Breast epithelium (tissue), 4 donors: ENCODE measurements around the gene HMCN2. TPM values are rescaled to one million over a fixed set of nuclear protein-coding genes. Genes with fewer than 3 reads are reported as not detected.

Source experiments
- DNase-seq, 2 donors: peaks; one replicate each; pipeline ENCODE4 v3.0.0-alpha.2; 2019; ENCODE audit warnings: low spot score in 2 of 2
- H3K27ac ChIP-seq, 2 donors: fragments of 200-600 bp; sonication (generic) in 1 of 2; one replicate each; pipeline ENCODE4 v1.5.1; 2016 to 2019; ENCODE audit warnings: mild to moderate bottlenecking in 1 of 2
- H3K27me3 ChIP-seq, 2 donors: fragments of 200-600 bp; sonication (generic) in 1 of 2; one replicate each; pipeline versions ENCODE4 v1.5.1 to v1.6.0; 2017 to 2019; ENCODE audit warnings: control low read depth in 1 of 2, mild to moderate bottlenecking in 1 of 2
- H3K36me3 ChIP-seq: fragments of 200-600 bp; one replicate; pipeline ENCODE4 v1.5.1; 2019
- H3K4me1 ChIP-seq, 2 donors: fragments of 200-600 bp; sonication (generic); one replicate each; pipeline ENCODE4 v1.5.1; 2016 to 2019; ENCODE audit warnings: control low read depth in 1 of 2
- H3K4me3 ChIP-seq, 3 donors: fragments of 200-600 bp; sonication (generic); 1 replicate in 2 of 3; 2 replicates in 1 of 3; pipeline ENCODE4 v1.5.1; 2016 to 2019; ENCODE audit warnings: mild to moderate bottlenecking in 3 of 3, moderate library complexity in 2 of 3
- H3K9me3 ChIP-seq, 2 donors: fragments of 200-600 bp; sonication (generic) in 1 of 2; one replicate each; pipeline ENCODE4 v1.5.1; 2016 to 2019; ENCODE audit warnings: control low read depth in 1 of 2
- POLR2A ChIP-seq: fragments of 450-650 bp; IDR thresholded peaks from one replicate; pipeline ENCODE4 v1.6.1; 2016; ENCODE audit warnings: antibody characterized with exemption, mild to moderate bottlenecking, moderate library complexity
- POLR2AphosphoS5 ChIP-seq, 3 donors: sonication (generic); formaldehyde crosslinking; IDR thresholded peaks; one replicate each; pipeline ENCODE4 v1.6.1; 2017; ENCODE audit warnings: antibody characterized with exemption in 3 of 3
- intact Hi-C: fragments of 100-400 bp; cut with DNase I; formaldehyde crosslinking; loops from one replicate; pipeline ENCODE4 v1.15.1; 2023; ENCODE audit warnings: low total_unique reads
- total RNA-seq, 3 donors: library from RNA; depleted of rRNA; stranded (reverse); fragments of >200 nt; gene quantifications; one replicate each; pipeline ENCODE4 v1.1.0, GENCODE V29; 2016
- TF ChIP-seq, protein P1 (sequence below), 3 donors: fragments of 450-650 bp; IDR thresholded peaks; one replicate each; pipeline ENCODE4 v1.5.1; 2016 to 2017; ENCODE audit warnings: antibody characterized with exemption in 3 of 3, mild to moderate bottlenecking in 3 of 3, moderate library complexity in 3 of 3

Gene HMCN2
- total RNA-seq, 3 donors from 2014 or later: 0.29 to 3.8 (median 0.98) TPM

DNA sequence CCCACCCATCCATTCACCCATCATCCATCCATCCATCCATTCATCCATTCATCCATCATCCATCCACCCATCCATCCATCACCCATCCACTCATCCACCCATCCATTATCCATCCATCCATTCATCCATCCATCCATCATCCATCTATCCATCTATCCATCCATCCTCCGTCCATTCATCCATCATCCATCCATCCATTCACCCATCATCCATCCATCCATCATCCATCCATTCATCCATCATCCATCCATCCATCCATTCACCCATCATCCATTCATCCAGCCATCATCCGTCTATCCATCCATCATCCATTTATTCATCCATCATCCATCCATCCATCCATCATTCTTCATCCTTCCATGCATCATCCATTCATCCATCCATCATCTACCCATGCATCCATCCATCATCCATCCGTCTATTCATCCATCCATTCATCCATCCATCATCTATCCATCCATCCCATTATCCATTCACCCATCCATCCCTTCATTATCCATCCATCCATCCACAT, 189.3 kb downstream of the HMCN2 start:
- Histone ChIP-seq H3K27me3 (no peaks in the 10 kb centered on the region), H3K4me3 (no peak overlapping the region), H3K9me3 (no peaks in the 10 kb centered on the region), H3K36me3 (no peaks in the 10 kb centered on the region), H3K27ac (no peak overlapping the region), H3K4me1 (peaks cover 2 to 19% of the 10 kb centered on the region in 2 donors)
- no peak for DNase-seq
- TF ChIP-seq POLR2AphosphoS5 (IDR thresholded peaks at IDR 0.05): no peak
- TF ChIP-seq, protein P1, sequence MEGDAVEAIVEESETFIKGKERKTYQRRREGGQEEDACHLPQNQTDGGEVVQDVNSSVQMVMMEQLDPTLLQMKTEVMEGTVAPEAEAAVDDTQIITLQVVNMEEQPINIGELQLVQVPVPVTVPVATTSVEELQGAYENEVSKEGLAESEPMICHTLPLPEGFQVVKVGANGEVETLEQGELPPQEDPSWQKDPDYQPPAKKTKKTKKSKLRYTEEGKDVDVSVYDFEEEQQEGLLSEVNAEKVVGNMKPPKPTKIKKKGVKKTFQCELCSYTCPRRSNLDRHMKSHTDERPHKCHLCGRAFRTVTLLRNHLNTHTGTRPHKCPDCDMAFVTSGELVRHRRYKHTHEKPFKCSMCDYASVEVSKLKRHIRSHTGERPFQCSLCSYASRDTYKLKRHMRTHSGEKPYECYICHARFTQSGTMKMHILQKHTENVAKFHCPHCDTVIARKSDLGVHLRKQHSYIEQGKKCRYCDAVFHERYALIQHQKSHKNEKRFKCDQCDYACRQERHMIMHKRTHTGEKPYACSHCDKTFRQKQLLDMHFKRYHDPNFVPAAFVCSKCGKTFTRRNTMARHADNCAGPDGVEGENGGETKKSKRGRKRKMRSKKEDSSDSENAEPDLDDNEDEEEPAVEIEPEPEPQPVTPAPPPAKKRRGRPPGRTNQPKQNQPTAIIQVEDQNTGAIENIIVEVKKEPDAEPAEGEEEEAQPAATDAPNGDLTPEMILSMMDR (IDR thresholded peaks at IDR 0.05): no peak
- no peak for TF ChIP-seq POLR2A
- intact Hi-C loops: no loop called here

DNA sequence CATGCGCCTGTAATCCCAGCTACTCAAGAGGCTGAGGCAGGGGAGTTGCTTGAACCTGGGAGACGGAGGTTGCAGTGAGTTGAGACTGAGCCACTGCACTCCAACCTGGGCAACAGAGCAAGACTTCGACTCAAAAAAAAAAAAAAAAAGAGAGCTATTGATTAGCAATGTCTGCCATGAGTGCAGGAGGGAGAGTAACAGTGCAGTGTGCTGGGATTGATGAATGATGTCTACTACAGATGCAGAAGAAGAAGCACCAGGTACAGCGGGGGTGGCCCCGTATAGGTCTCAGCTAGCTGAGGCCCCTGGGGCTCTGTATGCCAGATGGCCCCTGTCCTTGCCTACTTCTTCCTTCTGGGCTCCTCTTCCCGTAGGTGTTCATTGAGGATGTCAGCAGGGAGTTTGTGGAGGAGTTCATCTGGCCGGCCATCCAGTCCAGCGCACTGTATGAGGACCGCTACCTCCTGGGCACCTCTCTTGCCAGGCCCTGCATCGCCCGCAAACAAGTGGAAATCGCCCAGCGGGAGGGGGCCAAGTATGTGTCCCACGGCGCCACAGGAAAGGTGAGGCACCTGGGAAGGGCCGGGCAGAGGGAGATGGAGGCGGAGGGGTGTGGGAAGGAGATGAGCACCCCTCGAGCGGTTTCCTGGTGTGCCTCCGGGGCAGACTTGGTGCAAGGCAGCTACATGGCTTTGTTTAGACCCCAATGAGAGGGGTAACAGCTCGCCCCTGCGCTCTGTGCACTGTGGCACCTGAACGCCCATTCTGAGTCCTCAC, 192.7 kb downstream of the HMCN2 start:
- Histone ChIP-seq H3K4me1 (no peaks in the 10 kb centered on the region), H3K27ac (no peak overlapping the region), H3K9me3 (no peaks in the 10 kb centered on the region), H3K27me3 (no peaks in the 10 kb centered on the region), H3K4me3 (no peak overlapping the region), H3K36me3 (no peaks in the 10 kb centered on the region)
- TF ChIP-seq POLR2AphosphoS5 (IDR thresholded peaks at IDR 0.05) (no peak), POLR2A (no peak)
- DNase-seq: no peak
- intact Hi-C loops: no loop called here

DNA sequence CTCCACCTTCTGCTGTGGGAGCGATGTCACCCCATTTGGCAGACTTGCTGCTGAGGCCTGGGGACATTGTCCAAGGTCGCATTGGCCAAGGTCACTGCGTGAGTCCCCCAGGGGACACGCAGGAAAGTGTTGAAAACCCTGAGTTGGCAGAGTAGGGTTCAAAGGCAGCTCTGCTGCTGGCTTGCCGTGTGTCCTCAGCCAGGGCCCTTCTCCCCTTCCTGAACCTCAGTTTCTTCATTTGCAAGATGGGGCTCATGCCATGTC, 193.2 kb downstream of the HMCN2 start:
- Histone ChIP-seq H3K4me1 (no peaks in the 10 kb centered on the region), H3K27ac (no peak overlapping the region), H3K36me3 (no peaks in the 10 kb centered on the region), H3K4me3 (no peak overlapping the region), H3K9me3 (no peaks in the 10 kb centered on the region), H3K27me3 (no peaks in the 10 kb centered on the region)
- DNase-seq: no peak
- TF ChIP-seq POLR2AphosphoS5 (IDR thresholded peaks at IDR 0.05) (no peak), POLR2A (no peak)
- TF ChIP-seq, protein P1 (IDR thresholded peaks at IDR 0.05): no peak
- intact Hi-C loops: loop anchor here (1.0 kb wide), 1 partner anchor 226 kb away; no protein-coding TSS in a partner anchor

DNA sequence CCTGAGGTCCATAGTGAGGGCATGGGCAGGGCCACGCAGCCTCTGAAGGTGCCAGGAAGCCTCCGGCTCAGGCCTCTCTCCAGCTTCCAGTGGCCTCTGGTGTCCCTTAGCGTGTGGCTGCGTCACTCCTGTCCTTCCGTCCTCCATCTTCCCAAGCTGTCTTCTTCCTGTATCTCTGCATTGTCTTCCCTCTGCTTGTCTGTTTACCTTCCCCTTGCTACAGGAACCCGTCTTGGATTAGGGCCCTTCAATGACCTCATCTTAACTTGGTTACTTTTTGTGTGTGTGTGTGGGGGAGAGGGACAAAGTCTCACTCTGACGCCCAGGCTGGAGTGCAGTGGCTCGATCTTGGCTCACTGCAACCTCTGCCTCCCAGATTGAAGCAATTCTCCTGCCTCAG, 193.6 kb downstream of the HMCN2 start:
- Histone ChIP-seq H3K27ac (no peak overlapping the region), H3K9me3 (no peaks in the 10 kb centered on the region), H3K4me3 (no peak overlapping the region), H3K27me3 (no peaks in the 10 kb centered on the region), H3K36me3 (no peaks in the 10 kb centered on the region), H3K4me1 (no peaks in the 10 kb centered on the region)
- no peak for TF ChIP-seq POLR2A
- TF ChIP-seq, protein P1 (IDR thresholded peaks at IDR 0.05): no peak
- no peak for TF ChIP-seq POLR2AphosphoS5 (IDR thresholded peaks at IDR 0.05)
- intact Hi-C loops: loop anchor here (1.0 kb wide), 1 partner anchor 225 kb away; no protein-coding TSS in a partner anchor
- no peak for DNase-seq

DNA sequence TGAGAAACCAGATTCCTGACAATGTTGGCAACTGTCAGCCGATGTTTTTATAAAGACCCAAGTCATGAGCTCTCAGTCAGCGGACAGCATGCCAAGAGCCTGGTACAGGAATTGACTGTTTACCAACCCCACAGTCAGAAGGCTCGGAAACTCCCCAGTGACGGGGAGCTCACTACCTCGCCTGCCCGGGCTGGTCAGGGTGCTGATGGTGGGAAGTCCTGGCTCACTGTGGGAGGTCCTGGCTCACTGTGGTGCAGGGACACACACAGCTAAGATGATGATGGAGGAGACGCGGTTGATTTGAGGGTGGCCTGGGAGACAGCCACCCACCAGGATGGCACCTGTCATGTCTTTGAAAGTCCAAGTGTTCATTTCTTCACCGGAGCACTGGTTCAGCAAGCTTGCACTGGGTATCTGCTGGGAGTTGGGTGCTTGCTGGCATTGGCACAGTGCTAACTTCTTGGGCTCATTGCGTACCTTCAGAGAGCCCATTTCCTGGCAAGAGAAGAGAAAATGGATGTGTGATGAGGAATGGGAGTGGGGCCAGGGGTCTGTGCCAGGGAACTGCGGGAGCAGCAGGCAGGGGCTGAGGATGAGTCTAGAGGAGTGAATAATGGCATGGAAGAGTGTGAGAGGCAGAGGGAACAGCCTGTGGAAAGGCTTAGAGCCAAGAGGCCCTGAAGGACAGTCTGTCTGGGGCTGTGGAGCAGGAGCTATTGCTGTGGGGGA, 194.5 kb downstream of the HMCN2 start:
- Histone ChIP-seq H3K9me3 (no peaks in the 10 kb centered on the region), H3K36me3 (no peaks in the 10 kb centered on the region), H3K4me3 (no peak overlapping the region), H3K27ac (no peak overlapping the region), H3K27me3 (no peaks in the 10 kb centered on the region), H3K4me1 (no peaks in the 10 kb centered on the region)
- intact Hi-C loops: loop anchor here (1.0 kb wide), 1 partner anchor 224 kb away; no protein-coding TSS in a partner anchor
- DNase-seq: no peak
- TF ChIP-seq POLR2AphosphoS5 (IDR thresholded peaks at IDR 0.05): no peak

DNA sequence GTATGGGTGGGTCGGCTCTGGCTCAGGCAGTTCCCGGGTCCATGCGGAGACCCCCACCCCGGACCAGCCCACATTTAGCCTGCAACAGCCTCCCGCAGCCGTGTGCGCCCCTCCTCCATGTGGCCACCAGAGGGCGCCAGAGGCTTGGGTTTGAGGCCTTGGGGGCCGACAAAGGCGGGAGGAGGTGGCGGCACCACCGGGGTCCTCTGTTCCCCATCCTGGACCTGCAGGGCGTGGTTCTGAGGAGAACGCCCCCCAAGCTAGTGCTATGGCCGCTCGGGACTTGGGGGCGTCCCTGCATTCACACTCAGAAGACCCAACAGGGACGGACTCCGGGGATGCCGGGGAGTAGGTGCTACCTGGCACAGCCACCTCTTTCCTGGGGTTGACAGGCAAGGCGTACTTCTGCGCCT, 195.7 kb downstream of the HMCN2 start:
- no peak for DNase-seq
- Histone ChIP-seq H3K27ac (no peak overlapping the region), H3K27me3 (no peaks in the 10 kb centered on the region), H3K9me3 (no peaks in the 10 kb centered on the region), H3K4me3 (no peak overlapping the region), H3K4me1 (no peaks in the 10 kb centered on the region), H3K36me3 (no peaks in the 10 kb centered on the region)
- intact Hi-C loops: no loop called here
- no peak for TF ChIP-seq POLR2A
- TF ChIP-seq, protein P1 (IDR thresholded peaks at IDR 0.05): peak; percentile 69 to 89 (median 83)
- no peak for TF ChIP-seq POLR2AphosphoS5 (IDR thresholded peaks at IDR 0.05)
